GM21737 (cell line): Measurements from ENCODE around the gene HNRNPUL2.

Source experiments
- ATAC-seq: cut with Tn5 transposase; IDR thresholded peaks from one replicate; pipeline ENCODE4 v1.9.1; 2021; ENCODE audit warnings: mild to moderate bottlenecking, moderate library complexity; ENCODE audit not compliant: unreplicated experiment

Gene HNRNPUL2

GRCh38 chr11:62727872-62728170, 564 bp upstream of the HNRNPUL2 start:
- ATAC-seq: peak; percentile 40

GRCh38 chr11:62726915-62727164, 417 bp downstream of the HNRNPUL2 start:
- no peak for ATAC-seq

GRCh38 chr11:62726156-62726914, 922 bp downstream of the HNRNPUL2 start:
- ATAC-seq: no peak

GRCh38 chr11:62725646-62726045, 1.6 kb downstream of the HNRNPUL2 start:
- no peak for ATAC-seq

GRCh38 chr11:62724171-62724570, 3.1 kb downstream of the HNRNPUL2 start:
- ATAC-seq: no peak

- ATAC-seq: no peak
Measured at GRCh38 chr11:62721994-62722393, 5.3 kb downstream of the HNRNPUL2 start.

GRCh38 chr11:62719302-62719978, 7.8 kb downstream of the HNRNPUL2 start:
- ATAC-seq: no peak

- ATAC-seq: no peak
Measured at GRCh38 chr11:62716816-62717215, 10.4 kb downstream of the HNRNPUL2 start.

- ATAC-seq: no peak
Measured at GRCh38 chr11:62716206-62716605, 11.1 kb downstream of the HNRNPUL2 start.

- no peak for ATAC-seq
Measured at GRCh38 chr11:62715150-62716130, 11.8 kb downstream of the HNRNPUL2 start.

GRCh38 chr11:62713343-62713742, 13.9 kb downstream of the HNRNPUL2 start:
- ATAC-seq: no peak

GRCh38 chr11:62712861-62713260, 14.4 kb downstream of the HNRNPUL2 start:
- no peak for ATAC-seq

GRCh38 chr11:62712276-62712812, 14.9 kb downstream of the HNRNPUL2 start:
- ATAC-seq: no peak

- no peak for ATAC-seq
Measured at GRCh38 chr11:62710001-62710345, 17.3 kb downstream of the HNRNPUL2 start.

- ATAC-seq: peak; percentile 60
Measured at GRCh38 chr11:62709247-62710000, 17.8 kb downstream of the HNRNPUL2 start.

- ATAC-seq: no peak
Measured at GRCh38 chr11:62708793-62709192, 18.5 kb downstream of the HNRNPUL2 start.

- no peak for ATAC-seq
Measured at GRCh38 chr11:62708392-62708791, 18.9 kb downstream of the HNRNPUL2 start.

GRCh38 chr11:62707277-62707861, 19.9 kb downstream of the HNRNPUL2 start, which contains the start of the genes BSCL2 and GNG3:
Gene BSCL2 (minus strand): TSS chr11:62707424. CDS start chr11:62707195, 229 bp downstream.
Gene GNG3 (plus strand): TSS chr11:62707676. CDS start chr11:62708296, 620 bp downstream.
- ATAC-seq: no peak

- ATAC-seq: no peak
Measured at GRCh38 chr11:62706850-62707247, 20.4 kb downstream of the HNRNPUL2 start.
